Measurements from ENCODE around the gene NDFIP1. TPM values are rescaled to one million over a fixed set of nuclear protein-coding genes. Genes with fewer than 3 reads are reported as not detected.

NDFIP1 gene
- total RNA-seq, 4 donors from 2014 or later, result 37.1 to 63.5 (median 42.5) TPM

DNA sequence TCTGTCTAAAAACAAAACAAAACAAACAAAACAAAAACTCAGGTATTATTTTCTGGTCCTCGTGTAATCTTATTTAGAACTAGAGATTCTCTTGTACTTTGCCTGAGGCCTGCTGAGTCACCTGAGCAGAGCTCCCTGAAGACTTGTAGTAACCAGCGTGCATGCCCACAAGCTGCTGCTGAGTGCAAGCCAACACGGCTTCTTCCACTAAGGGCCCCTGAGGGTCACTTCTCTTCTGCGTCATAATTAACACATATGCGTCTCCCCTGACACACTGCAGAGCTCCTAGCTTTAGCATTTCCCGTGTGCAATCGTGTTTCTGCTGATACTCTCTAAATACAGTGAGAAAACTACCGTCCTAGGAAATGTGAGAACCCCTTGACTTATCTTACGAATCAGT lies 10.9 kb upstream of the NDFIP1 start:
- no peak for ATAC-seq
- no peak overlapping the region for H3K4me3 ChIP-seq
- H3K27me3 ChIP-seq, result no peaks in the 10 kb centered on the region
- intact Hi-C loops (cut with DNase I; ENCODE audit: low total_unique reads) (no loop called here), in situ Hi-C loops (cut with MboI; ENCODE audit: low sequenced_read_pairs in 4 of 4) (no loop called here)
- H3K9me3 ChIP-seq, result no peaks in the 10 kb centered on the region
- H3K27ac ChIP-seq, result no peak overlapping the region
- no peak for DNase-seq
- no peak for TF ChIP-seq POLR2A (IDR thresholded peaks at IDR 0.05)
- TF ChIP-seq, protein P1, sequence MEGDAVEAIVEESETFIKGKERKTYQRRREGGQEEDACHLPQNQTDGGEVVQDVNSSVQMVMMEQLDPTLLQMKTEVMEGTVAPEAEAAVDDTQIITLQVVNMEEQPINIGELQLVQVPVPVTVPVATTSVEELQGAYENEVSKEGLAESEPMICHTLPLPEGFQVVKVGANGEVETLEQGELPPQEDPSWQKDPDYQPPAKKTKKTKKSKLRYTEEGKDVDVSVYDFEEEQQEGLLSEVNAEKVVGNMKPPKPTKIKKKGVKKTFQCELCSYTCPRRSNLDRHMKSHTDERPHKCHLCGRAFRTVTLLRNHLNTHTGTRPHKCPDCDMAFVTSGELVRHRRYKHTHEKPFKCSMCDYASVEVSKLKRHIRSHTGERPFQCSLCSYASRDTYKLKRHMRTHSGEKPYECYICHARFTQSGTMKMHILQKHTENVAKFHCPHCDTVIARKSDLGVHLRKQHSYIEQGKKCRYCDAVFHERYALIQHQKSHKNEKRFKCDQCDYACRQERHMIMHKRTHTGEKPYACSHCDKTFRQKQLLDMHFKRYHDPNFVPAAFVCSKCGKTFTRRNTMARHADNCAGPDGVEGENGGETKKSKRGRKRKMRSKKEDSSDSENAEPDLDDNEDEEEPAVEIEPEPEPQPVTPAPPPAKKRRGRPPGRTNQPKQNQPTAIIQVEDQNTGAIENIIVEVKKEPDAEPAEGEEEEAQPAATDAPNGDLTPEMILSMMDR (IDR thresholded peaks at IDR 0.05 in 4 of 5, conservative IDR thresholded peaks at IDR 0.05 in 1 of 5), result no peak
- H3K36me3 ChIP-seq, result no peaks in the 10 kb centered on the region
- H3K4me1 ChIP-seq, result peaks cover 18 to 19% of the 10 kb centered on the region in 2 donors

DNA sequence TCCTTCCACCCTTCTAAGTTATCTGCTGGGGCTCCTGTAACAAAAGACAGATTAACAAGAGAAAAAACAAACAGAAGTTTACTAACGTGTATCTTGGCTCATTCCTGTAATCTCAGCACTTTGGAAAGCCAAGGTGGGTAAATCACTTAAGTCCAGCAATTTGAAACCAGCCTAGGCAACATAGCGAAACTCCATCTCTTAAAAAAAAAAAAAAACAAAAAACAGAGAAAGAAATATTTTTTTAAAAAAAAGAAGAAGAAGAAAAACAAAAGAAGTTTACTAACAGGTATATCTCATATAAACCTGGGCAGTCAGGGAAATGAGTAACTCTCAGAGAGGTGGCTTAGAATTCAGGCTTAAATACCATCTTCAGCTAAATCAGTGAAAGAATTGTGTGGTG lies 10.3 kb upstream of the NDFIP1 start:
- Histone ChIP-seq H3K4me1 (peaks cover 18 to 19% of the 10 kb centered on the region in 2 donors), H3K36me3 (no peaks in the 10 kb centered on the region), H3K27me3 (no peaks in the 10 kb centered on the region), H3K27ac (no peak overlapping the region), H3K4me3 (no peak overlapping the region), H3K9me3 (no peaks in the 10 kb centered on the region)
- TF ChIP-seq, protein P1 (IDR thresholded peaks at IDR 0.05 in 4 of 5, conservative IDR thresholded peaks at IDR 0.05 in 1 of 5), result no peak
- no peak for TF ChIP-seq POLR2A (IDR thresholded peaks at IDR 0.05)
- DNase-seq, result no peak
- ATAC-seq, result no peak
- intact Hi-C loops (cut with DNase I; ENCODE audit: low total_unique reads), result no loop called here
- in situ Hi-C loops (cut with MboI; ENCODE audit: low sequenced_read_pairs in 4 of 4), result no loop called here

DNA sequence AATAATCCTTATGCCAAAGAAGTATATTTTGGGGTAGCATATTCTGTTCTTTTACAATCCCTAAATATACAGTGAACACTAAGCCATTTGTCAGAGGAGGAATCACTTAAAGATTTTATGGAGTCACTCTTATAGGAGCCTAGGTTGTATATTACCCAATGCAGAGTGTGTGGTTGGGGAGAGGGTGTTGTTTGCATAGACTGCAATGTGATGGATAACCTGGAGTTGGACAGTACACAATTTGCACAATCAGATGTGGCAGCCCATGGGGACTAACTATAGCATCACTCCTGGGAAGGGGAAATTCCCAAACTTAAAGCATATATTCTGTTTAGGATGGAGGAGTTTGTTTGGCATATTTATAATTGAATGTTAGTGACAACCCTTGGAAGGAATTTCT lies 9.6 kb upstream of the NDFIP1 start:
- TF ChIP-seq POLR2A (IDR thresholded peaks at IDR 0.05), result no peak
- no peak overlapping the region for H3K27ac ChIP-seq
- H3K4me1 ChIP-seq, result peaks cover 18 to 19% of the 10 kb centered on the region in 2 donors
- no peaks in the 10 kb centered on the region for H3K9me3 ChIP-seq
- no peaks in the 10 kb centered on the region for H3K36me3 ChIP-seq
- H3K27me3 ChIP-seq, result no peaks in the 10 kb centered on the region
- in situ Hi-C loops (cut with MboI; ENCODE audit: low sequenced_read_pairs in 4 of 4), result no loop called here
- ATAC-seq, result no peak
- H3K4me3 ChIP-seq, result no peak overlapping the region
- DNase-seq, result no peak
- intact Hi-C loops (cut with DNase I; ENCODE audit: low total_unique reads), result no loop called here

DNA sequence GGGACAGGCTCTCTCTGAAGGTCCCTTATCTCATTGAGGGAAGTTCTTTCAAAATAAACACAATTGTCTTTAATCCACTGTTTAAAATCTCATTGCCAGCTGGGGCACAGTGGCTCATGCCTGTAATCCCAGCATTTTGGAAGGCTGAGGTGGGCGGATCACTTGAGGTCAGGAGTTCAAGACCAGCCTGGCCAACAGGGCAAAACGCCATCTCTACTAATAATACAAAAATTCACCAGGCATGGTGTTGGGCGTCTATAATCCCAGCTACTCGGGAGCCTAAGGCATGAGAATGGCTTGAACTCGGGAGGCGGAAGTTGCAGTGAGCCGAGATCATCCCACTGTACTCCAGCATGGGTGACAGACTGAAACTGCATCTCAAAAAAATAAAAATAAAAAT lies 8.3 kb upstream of the NDFIP1 start:
- no peak overlapping the region for H3K27ac ChIP-seq
- in situ Hi-C loops (cut with MboI; ENCODE audit: low sequenced_read_pairs in 4 of 4), result no loop called here
- H3K4me3 ChIP-seq, result no peak overlapping the region
- intact Hi-C loops (cut with DNase I; ENCODE audit: low total_unique reads), result no loop called here
- H3K9me3 ChIP-seq, result no peaks in the 10 kb centered on the region
- no peak for ATAC-seq
- TF ChIP-seq POLR2A (IDR thresholded peaks at IDR 0.05), result no peak
- TF ChIP-seq, protein P1 (IDR thresholded peaks at IDR 0.05 in 4 of 5, conservative IDR thresholded peaks at IDR 0.05 in 1 of 5), result no peak
- no peaks in the 10 kb centered on the region for H3K27me3 ChIP-seq
- peaks cover 8 to 11% of the 10 kb centered on the region in 2 donors for H3K4me1 ChIP-seq
- DNase-seq, result no peak
- H3K36me3 ChIP-seq, result no peaks in the 10 kb centered on the region

DNA sequence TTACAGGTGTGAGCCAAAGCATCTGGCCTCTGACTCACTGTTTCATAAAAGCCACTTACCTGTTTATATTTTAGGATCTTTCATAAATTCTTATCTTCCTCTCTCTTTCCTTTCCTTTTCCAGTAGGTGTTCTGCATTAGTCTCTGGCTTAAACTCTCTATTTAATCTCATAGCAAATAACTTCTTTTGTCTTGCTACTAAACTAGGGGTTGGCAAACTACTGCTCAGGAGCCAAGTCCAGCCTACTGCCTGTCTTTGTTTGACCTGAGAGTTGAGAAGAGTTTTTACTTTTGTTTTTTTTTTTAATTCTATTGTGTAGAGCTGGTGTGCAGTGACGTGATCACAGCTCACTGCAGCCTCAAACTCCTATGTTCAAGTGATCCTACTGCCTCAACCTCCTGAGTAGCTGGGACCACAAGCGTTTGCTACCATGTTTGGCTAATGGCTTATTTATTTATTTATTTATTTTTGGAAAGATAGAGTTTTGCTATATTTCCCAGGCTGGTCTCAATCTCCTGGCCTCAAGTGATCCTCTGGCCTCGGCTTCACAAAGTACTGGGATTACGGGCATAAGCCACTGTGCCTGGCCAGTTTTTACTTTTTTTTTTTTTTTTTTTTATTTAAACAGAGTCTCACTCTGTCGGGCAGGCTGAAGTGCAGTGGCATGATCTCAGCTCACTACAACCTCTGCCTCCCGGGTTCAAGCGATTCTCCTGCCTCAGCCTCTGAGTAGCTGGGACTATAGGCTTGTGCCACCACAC lies 5.4 kb upstream of the NDFIP1 start:
- Histone ChIP-seq H3K36me3 (no peaks in the 10 kb centered on the region), H3K9me3 (no peaks in the 10 kb centered on the region)
- no peak for TF ChIP-seq POLR2A (IDR thresholded peaks at IDR 0.05)
- TF ChIP-seq, protein P1 (IDR thresholded peaks at IDR 0.05 in 4 of 5, conservative IDR thresholded peaks at IDR 0.05 in 1 of 5), result no peak

More for the DNA sequence above, 5.4 kb upstream of the NDFIP1 start:
- no peak overlapping the region for H3K4me3 ChIP-seq
- DNase-seq, result no peak
- intact Hi-C loops (cut with DNase I; ENCODE audit: low total_unique reads), result no loop called here
- ATAC-seq, result no peak
- no peaks in the 10 kb centered on the region for H3K27me3 ChIP-seq
- H3K4me1 ChIP-seq, result peaks cover 3 to 5% of the 10 kb centered on the region in 2 donors
- H3K27ac ChIP-seq, result no peak overlapping the region
- in situ Hi-C loops (cut with MboI; ENCODE audit: low sequenced_read_pairs in 4 of 4), result no loop called here
